HCT116 (cell line): ENCODE data around the gene ANO4. TPM values are rescaled to one million over a fixed set of nuclear protein-coding genes. Genes with fewer than 3 reads are reported as not detected.

Experiments used
- ATAC-seq: fragments of 200-7000 bp; cut with Tn5 transposase; 2 replicates; pipeline ENCODE4 v1.9.1; 2020; ENCODE audit warnings: mild to moderate bottlenecking, moderate library complexity
- BruUV-seq: library from RNA; stranded (reverse); fragments of 400-500 nt; replicated peaks from 2 replicates; lab custom pipeline; 2021; lab: Mats Ljungman, UMichigan
- CTCF ChIA-PET: fragments of 300-600 bp; sonication (Branson Sonifier 250); formaldehyde crosslinking; loops from one replicate; lab custom pipeline; 2021; ENCODE audit warnings: antibody characterized with exemption; lab: Charles Lee
- POLR2A ChIA-PET: fragments of 300-600, 350-600 bp; sonication (Branson Sonifier 250); formaldehyde crosslinking; loops from one replicate; lab custom pipeline; 2021; ENCODE audit warnings: antibody characterized with exemption; lab: Charles Lee
- RAD21 ChIA-PET, 2 experiments: fragments of 300-600 bp; sonication (Branson Sonifier 250); formaldehyde crosslinking; loops; one replicate each; lab custom pipeline; 2023; ENCODE audit warnings: low total read pairs in 2 of 2; ENCODE audit not compliant: uncharacterized antibody in 2 of 2, unreplicated experiment in 2 of 2, low non-redundant PET in 1 of 2; lab: Charles Lee
- DNase-seq: peaks from one replicate; pipeline ENCODE4 v3.0.0-alpha.2; 2010; ENCODE audit warnings: low read depth, low spot score
- H2AFZ ChIP-seq: fragments of 200-600 bp; shearing (Covaris generic), sonication (generic); 2 replicates; pipeline ENCODE4 v1.6.1; 2017; ENCODE audit warnings: low read depth, mixed run types, mixed read lengths, antibody characterized with exemption, low read length; ENCODE audit not compliant: poor library complexity, severe bottlenecking
- H3K27ac ChIP-seq: 2 replicates; pipeline ENCODE4 v1.5.1; 2012; ENCODE audit warnings: low read depth, low read length
- H3K27me3 ChIP-seq: fragments of 200-600 bp; sonication (generic); 2 replicates; pipeline ENCODE4 v1.6.1; 2016; ENCODE audit warnings: mixed run types, low read length, mixed read lengths; ENCODE audit not compliant: insufficient read depth
- H3K36me3 ChIP-seq, 2 experiments: fragments of 200-500 bp in 1 of 2; fragments of 200-600 bp in 1 of 2; sonication (Bioruptor generic) in 1 of 2; sonication (generic) in 1 of 2; 2 replicates each; pipeline versions ENCODE4 v1.5.1 to v1.6.1; 2014 to 2016; ENCODE audit warnings: low read length in 2 of 2, inconsistent platforms in 1 of 2, mixed read lengths in 1 of 2, mixed run types in 1 of 2; ENCODE audit not compliant: insufficient read depth in 2 of 2, control insufficient read depth in 1 of 2
- H3K4me1 ChIP-seq, 2 experiments: fragments of 200-600 bp in 1 of 2; sonication (generic) in 1 of 2; 2 replicates each; pipeline versions ENCODE4 v1.5.1 to v1.6.1; 2012 to 2017; ENCODE audit warnings: low read length in 2 of 2, inconsistent platforms in 1 of 2, mild to moderate bottlenecking in 1 of 2, mixed read lengths in 1 of 2, mixed run types in 1 of 2, moderate library complexity in 1 of 2; ENCODE audit not compliant: insufficient read depth in 2 of 2, control insufficient read depth in 1 of 2
- H3K4me2 ChIP-seq: fragments of 200-600 bp; sonication (generic); 2 replicates; pipeline ENCODE4 v1.6.1; 2017; ENCODE audit warnings: mixed run types, low read length, mixed read lengths
- H3K4me3 ChIP-seq, 2 experiments: fragments of 200-600 bp in 1 of 2; sonication (generic) in 1 of 2; replicated peaks in 1 of 2; 2 replicates each; pipeline ENCODE4 v1.5.1; 2011 to 2016; ENCODE audit warnings: low read length in 2 of 2, control low read depth in 1 of 2, low read depth in 1 of 2, mild to moderate bottlenecking in 1 of 2, mixed read lengths in 1 of 2, mixed run types in 1 of 2
- H3K79me2 ChIP-seq: fragments of 200-600 bp; sonication (generic); 2 replicates; pipeline ENCODE4 v1.6.1; 2017; ENCODE audit warnings: mild to moderate bottlenecking, mixed run types, low read length, moderate library complexity, mixed read lengths; ENCODE audit not compliant: insufficient read depth
- H3K9ac ChIP-seq: fragments of 200-600 bp; sonication (generic); 2 replicates; pipeline ENCODE4 v1.6.1; 2016; ENCODE audit warnings: low read length, mixed read lengths
- H3K9me2 ChIP-seq: fragments of 200-600 bp; sonication (generic), shearing (Covaris generic); 2 replicates; pipeline ENCODE4 v1.6.1; 2017; ENCODE audit warnings: mixed run types, mild to moderate bottlenecking, moderate library complexity; ENCODE audit not compliant: insufficient read depth
- H3K9me3 ChIP-seq, 2 experiments: fragments of 200-500 bp in 1 of 2; fragments of 200-600 bp in 1 of 2; sonication (Bioruptor generic) in 1 of 2; sonication (generic) in 1 of 2; 2 replicates each; pipeline ENCODE4 v1.6.1; 2014 to 2017; ENCODE audit warnings: low read length in 2 of 2, mixed read lengths in 2 of 2, inconsistent platforms in 1 of 2, low read depth in 1 of 2, mild to moderate bottlenecking in 1 of 2, mixed run types in 1 of 2, moderate library complexity in 1 of 2; ENCODE audit not compliant: control insufficient read depth in 1 of 2, insufficient read depth in 1 of 2
- H4K20me1 ChIP-seq: fragments of 200-600 bp; sonication (generic), shearing (Covaris generic); 2 replicates; pipeline ENCODE4 v1.6.1; 2017; ENCODE audit warnings: mixed run types, mild to moderate bottlenecking, moderate library complexity; ENCODE audit not compliant: insufficient read depth
- CEBPB ChIP-seq: IDR thresholded peaks from 2 replicates; pipeline ENCODE4 v1.6.1; 2012; ENCODE audit warnings: low read depth
- ELF1 ChIP-seq: IDR thresholded peaks from 2 replicates; pipeline ENCODE4 v1.6.1; 2012; ENCODE audit warnings: low read depth, borderline replicate concordance
- EZH2 ChIP-seq: fragments of 200-600 bp; sonication (generic); IDR thresholded peaks from 2 replicates; pipeline ENCODE4 v1.6.1; 2017; ENCODE audit warnings: antibody characterized with exemption, mixed run types
- JUND ChIP-seq: IDR thresholded peaks from 2 replicates; pipeline ENCODE4 v1.6.1; 2012
- POLR2A ChIP-seq: IDR thresholded peaks from 2 replicates; pipeline ENCODE4 v1.7.0; 2011; ENCODE audit warnings: borderline replicate concordance; ENCODE audit not compliant: insufficient read depth, insufficient read length; ENCODE audit errors: extremely low read depth
- POLR2AphosphoS5 ChIP-seq: IDR thresholded peaks from 2 replicates; pipeline ENCODE4 v1.6.1; 2011; ENCODE audit warnings: mild to moderate bottlenecking, low read depth, low read length, moderate library complexity
- RAD21 ChIP-seq: IDR thresholded peaks from 2 replicates; pipeline ENCODE4 v1.6.1; 2012; ENCODE audit warnings: low read depth, mild to moderate bottlenecking
- SP1 ChIP-seq: IDR thresholded peaks from 2 replicates; pipeline ENCODE4 v1.6.1; 2012; ENCODE audit warnings: low read depth
- SRF ChIP-seq: IDR thresholded peaks from 2 replicates; pipeline ENCODE4 v1.6.1; 2012; ENCODE audit warnings: low read depth
- TCF7L2 ChIP-seq: IDR thresholded peaks from 2 replicates; pipeline ENCODE4 v1.7.0; 2011; ENCODE audit warnings: borderline replicate concordance, inconsistent platforms; ENCODE audit not compliant: insufficient read depth, insufficient read length; ENCODE audit errors: extremely low read depth
- YY1 ChIP-seq: IDR thresholded peaks from 2 replicates; pipeline ENCODE4 v1.6.1; 2011; ENCODE audit warnings: low read length, low read depth, moderate library complexity, mild to moderate bottlenecking; ENCODE audit not compliant: insufficient replicate concordance; ENCODE audit errors: extremely low read depth
- ZNF274 ChIP-seq: fragments of 200-500 bp; sonication (Bioruptor generic); IDR thresholded peaks from 2 replicates; pipeline ENCODE4 v1.6.1; 2014; ENCODE audit warnings: mild to moderate bottlenecking, low read depth, low read length, inconsistent platforms
- intact Hi-C: fragments of 100-400 bp; cut with micrococcal nuclease; formaldehyde crosslinking; loops from 2 replicates; pipeline ENCODE4 v1.10.0; 2022
- total RNA-seq: library from RNA; stranded (reverse); gene quantifications from one replicate; pipeline ENCODE4 v1.2.1, GENCODE V29; 2021; ENCODE audit not compliant: unreplicated experiment
- TF ChIP-seq, protein P1 (sequence below), 3 experiments: fragments of 200-600 bp in 1 of 3; sonication (generic) in 1 of 3; IDR thresholded peaks in 2 of 3; conservative IDR thresholded peaks in 1 of 3; 2 replicates each; pipeline ENCODE4 v1.5.1; 2012 to 2017; ENCODE audit warnings: low read depth in 2 of 3, low read length in 2 of 3, antibody characterized with exemption in 1 of 3, borderline replicate concordance in 1 of 3, control low read depth in 1 of 3, mild to moderate bottlenecking in 1 of 3, mixed read lengths in 1 of 3, mixed run types in 1 of 3, moderate library complexity in 1 of 3; ENCODE audit not compliant: insufficient read depth in 1 of 3
- TF ChIP-seq, protein P2 (sequence below): IDR thresholded peaks from 2 replicates; pipeline ENCODE4 v1.6.1; 2012

ANO4 gene
- total RNA-seq, 1 experiment from 2014 or later = 1.7 TPM

DNA sequence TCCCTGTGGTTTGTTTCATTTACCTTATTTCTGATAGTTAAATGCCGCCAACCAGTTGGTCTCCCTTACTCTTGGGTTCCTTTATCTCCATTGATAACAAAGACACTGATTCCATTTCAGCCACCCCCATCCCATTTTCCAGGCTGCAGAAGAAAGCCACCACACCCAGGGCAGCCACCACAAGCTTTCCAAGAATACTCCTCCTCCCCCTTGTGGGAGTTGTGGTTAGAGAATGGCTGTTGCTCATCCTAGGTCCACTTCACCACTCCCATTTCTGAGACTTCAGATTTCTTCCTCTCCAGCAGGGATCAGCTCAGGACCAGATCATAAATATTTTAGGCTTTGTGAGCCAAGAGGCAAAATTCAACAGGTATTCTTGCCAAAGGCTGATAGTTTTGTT is 73.9 kb downstream of the ANO4 start:
- RAD21 ChIA-PET = no interaction called here
- TF ChIP-seq RAD21 (0 out of 2 replicates have a peak, but pooled peaks have one; percentile 15), POLR2AphosphoS5 (no peak)
- TF ChIP-seq, protein P1, sequence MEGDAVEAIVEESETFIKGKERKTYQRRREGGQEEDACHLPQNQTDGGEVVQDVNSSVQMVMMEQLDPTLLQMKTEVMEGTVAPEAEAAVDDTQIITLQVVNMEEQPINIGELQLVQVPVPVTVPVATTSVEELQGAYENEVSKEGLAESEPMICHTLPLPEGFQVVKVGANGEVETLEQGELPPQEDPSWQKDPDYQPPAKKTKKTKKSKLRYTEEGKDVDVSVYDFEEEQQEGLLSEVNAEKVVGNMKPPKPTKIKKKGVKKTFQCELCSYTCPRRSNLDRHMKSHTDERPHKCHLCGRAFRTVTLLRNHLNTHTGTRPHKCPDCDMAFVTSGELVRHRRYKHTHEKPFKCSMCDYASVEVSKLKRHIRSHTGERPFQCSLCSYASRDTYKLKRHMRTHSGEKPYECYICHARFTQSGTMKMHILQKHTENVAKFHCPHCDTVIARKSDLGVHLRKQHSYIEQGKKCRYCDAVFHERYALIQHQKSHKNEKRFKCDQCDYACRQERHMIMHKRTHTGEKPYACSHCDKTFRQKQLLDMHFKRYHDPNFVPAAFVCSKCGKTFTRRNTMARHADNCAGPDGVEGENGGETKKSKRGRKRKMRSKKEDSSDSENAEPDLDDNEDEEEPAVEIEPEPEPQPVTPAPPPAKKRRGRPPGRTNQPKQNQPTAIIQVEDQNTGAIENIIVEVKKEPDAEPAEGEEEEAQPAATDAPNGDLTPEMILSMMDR (IDR thresholded peaks at IDR 0.05 in 2 of 3, conservative IDR thresholded peaks at IDR 0.05 in 1 of 3; ENCODE audit: borderline replicate concordance in 1 of 3, insufficient read depth in 1 of 3, low read depth in 2 of 3, low read length in 2 of 3) = 0 out of 6 replicates have a peak, but pooled peaks of 1 of the 3 experiments have one; percentile 7
- CTCF ChIA-PET = no interaction called here
- DNase-seq = no peak
- H3K9me2 ChIP-seq = no peaks in the 10 kb centered on the region
- no peak overlapping the region for H3K4me3 ChIP-seq
- H3K27me3 ChIP-seq = no peaks in the 10 kb centered on the region
- H3K27ac ChIP-seq = no peak overlapping the region
- H3K36me3 ChIP-seq = no peaks in the 10 kb centered on the region
- intact Hi-C loops = no loop called here
- H3K9ac ChIP-seq = no peak overlapping the region
- POLR2A ChIA-PET = no interaction called here
- no peaks in the 10 kb centered on the region for H3K9me3 ChIP-seq
- H2AFZ ChIP-seq = no peak overlapping the region
- H3K4me2 ChIP-seq = peak overlapping the region; percentile 35
- H4K20me1 ChIP-seq = no peaks in the 10 kb centered on the region
- H3K79me2 ChIP-seq = no peaks in the 10 kb centered on the region
- BruUV-seq = no TSS peak
- peak; percentile 88 for ATAC-seq
- H3K4me1 ChIP-seq = peaks cover 0 to 12% of the 10 kb centered on the region in 2 experiments; a peak in 2 of 4 replicates

DNA sequence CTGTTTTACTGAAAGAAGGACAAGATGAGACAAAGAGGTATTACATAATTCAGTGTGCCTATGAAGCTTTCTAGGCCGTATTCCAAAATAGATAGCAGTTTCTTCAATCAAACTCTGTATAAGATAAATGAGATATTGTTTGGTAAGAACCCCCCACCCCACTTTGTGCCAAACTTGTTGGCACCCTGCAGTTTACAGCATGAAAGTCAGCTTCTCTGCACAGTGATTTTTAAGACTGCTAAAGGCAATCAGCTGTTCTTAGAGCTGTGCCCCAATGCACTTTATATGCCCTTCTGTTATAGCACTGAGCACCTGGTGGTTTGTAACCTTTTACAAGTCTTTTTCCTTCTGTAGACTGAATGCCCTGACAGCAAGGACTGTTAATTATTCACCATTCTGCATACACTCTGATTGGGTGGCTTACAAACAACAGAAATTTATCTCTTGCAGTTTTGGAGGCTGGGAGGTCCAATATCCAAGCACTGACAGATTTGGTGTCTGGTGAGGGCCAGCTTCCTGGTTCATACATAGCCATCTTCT is 76.7 kb downstream of the ANO4 start:
- Histone ChIP-seq H3K27me3 (no peaks in the 10 kb centered on the region), H3K9me3 (no peaks in the 10 kb centered on the region), H3K9ac (no peak overlapping the region), H3K4me3 (no peak overlapping the region), H3K36me3 (no peaks in the 10 kb centered on the region), H3K9me2 (no peaks in the 10 kb centered on the region), H4K20me1 (no peaks in the 10 kb centered on the region), H3K27ac (no peak overlapping the region), H3K4me2 (no peak overlapping the region), H2AFZ (no peak overlapping the region), H3K79me2 (no peaks in the 10 kb centered on the region), H3K4me1 (peaks cover 0 to 12% of the 10 kb centered on the region in 2 experiments; a peak in 2 of 4 replicates)
- ChIA-PET CTCF (no interaction called here), RAD21 (no interaction called here), POLR2A (no interaction called here)
- no peak for ATAC-seq
- no TSS peak for BruUV-seq
- intact Hi-C loops = no loop called here
- no peak for DNase-seq
- TF ChIP-seq CEBPB = no peak
- no peak for TF ChIP-seq RAD21
- TF ChIP-seq EZH2 = no peak
- TF ChIP-seq SP1 = no peak
- TF ChIP-seq, protein P2, sequence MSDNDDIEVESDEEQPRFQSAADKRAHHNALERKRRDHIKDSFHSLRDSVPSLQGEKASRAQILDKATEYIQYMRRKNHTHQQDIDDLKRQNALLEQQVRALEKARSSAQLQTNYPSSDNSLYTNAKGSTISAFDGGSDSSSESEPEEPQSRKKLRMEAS = no peak
- TF ChIP-seq, protein P1 (IDR thresholded peaks at IDR 0.05 in 2 of 3, conservative IDR thresholded peaks at IDR 0.05 in 1 of 3; ENCODE audit: borderline replicate concordance in 1 of 3, insufficient read depth in 1 of 3, low read depth in 2 of 3, low read length in 2 of 3) = no peak
- TF ChIP-seq POLR2A = no peak
- TF ChIP-seq ELF1 = no peak
- TF ChIP-seq POLR2AphosphoS5 = no peak
- no peak for TF ChIP-seq YY1
- TF ChIP-seq ZNF274 = no peak
- TF ChIP-seq SRF = no peak
- TF ChIP-seq TCF7L2 = no peak
- no peak for TF ChIP-seq JUND
